HepG2 (cell line): ENCODE data around the gene GCG. TPM values are rescaled to one million over a fixed set of nuclear protein-coding genes. Genes with fewer than 3 reads are reported as not detected.

Experiments used
- ARHGAP35 ChIP-seq: sonication (generic); formaldehyde crosslinking; IDR thresholded peaks from 2 replicates; pipeline ENCODE4 v1.9.0; 2022; ENCODE audit warnings: mild to moderate bottlenecking, inconsistent platforms, moderate library complexity, missing genetic modification reagents, borderline replicate concordance
- GABPA ChIP-seq, 2 experiments: IDR thresholded peaks; 2 replicates each; pipeline ENCODE4 v1.6.1; 2011 to 2016; ENCODE audit warnings: low read depth in 2 of 2, low read length in 1 of 2, missing biosample characterization in 1 of 2, missing genetic modification characterization in 1 of 2
- KDM2A ChIP-seq: sonication (generic); formaldehyde crosslinking; IDR thresholded peaks from 2 replicates; pipeline ENCODE4 v1.4.0; 2020; ENCODE audit warnings: low read depth, missing genetic modification reagents, borderline replicate concordance
- KDM6A ChIP-seq: IDR thresholded peaks from 2 replicates; pipeline ENCODE4 v1.6.1; 2016; ENCODE audit warnings: low read depth
- MTA1 ChIP-seq: sonication (generic); formaldehyde crosslinking; IDR thresholded peaks from 2 replicates; pipeline ENCODE4 v1.4.0; 2020; ENCODE audit warnings: missing genetic modification reagents, mild to moderate bottlenecking, borderline replicate concordance
- RARA ChIP-seq: IDR thresholded peaks from 2 replicates; pipeline ENCODE4 v1.6.1; 2016; ENCODE audit warnings: missing genetic modification reagents, missing compliant biosample characterization
- SKI ChIP-seq: fragments of 450-650 bp; IDR thresholded peaks from one replicate; pipeline ENCODE4 v1.6.1; 2018; ENCODE audit warnings: mild to moderate bottlenecking; ENCODE audit not compliant: partially characterized antibody
- SKIL ChIP-seq: sonication (generic); formaldehyde crosslinking; IDR thresholded peaks from 2 replicates; pipeline ENCODE4 v1.8.0; 2022; ENCODE audit warnings: missing genetic modification reagents, mild to moderate bottlenecking, moderate library complexity, borderline replicate concordance
- ZBTB20 ChIP-seq: sonication (generic); formaldehyde crosslinking; IDR thresholded peaks from 2 replicates; pipeline ENCODE4 v1.8.1; 2023; ENCODE audit warnings: missing genetic modification reagents, low read depth, mild to moderate bottlenecking, borderline replicate concordance
- ZBTB3 ChIP-seq: sonication (generic); formaldehyde crosslinking; IDR thresholded peaks from 2 replicates; pipeline ENCODE4 v1.4.0; 2020; ENCODE audit warnings: low read depth, mild to moderate bottlenecking, moderate library complexity, missing genetic modification reagents, borderline replicate concordance
- ZBTB4 ChIP-seq: sonication (generic); formaldehyde crosslinking; IDR thresholded peaks from 2 replicates; pipeline ENCODE4 v1.4.0; 2020; ENCODE audit warnings: missing genetic modification reagents, mild to moderate bottlenecking, borderline replicate concordance
- ZFP36 ChIP-seq: fragments of 150-350 bp; IDR thresholded peaks from 2 replicates; pipeline ENCODE4 v1.6.1; 2018; ENCODE audit warnings: borderline replicate concordance, low read length, low read depth; ENCODE audit not compliant: partially characterized antibody
- ZMAT3 ChIP-seq: sonication (generic); formaldehyde crosslinking; conservative IDR thresholded peaks from 2 replicates; pipeline ENCODE4 v1.7.0; 2021; ENCODE audit warnings: missing genetic modification reagents
- ZMYM2 ChIP-seq: sonication (generic); formaldehyde crosslinking; IDR thresholded peaks from 2 replicates; pipeline ENCODE4 v1.8.0; 2022; ENCODE audit warnings: mild to moderate bottlenecking, missing genetic modification reagents
- ZNF44 ChIP-seq: sonication (generic); formaldehyde crosslinking; IDR thresholded peaks from 2 replicates; pipeline ENCODE4 v1.5.1; 2020; ENCODE audit warnings: mild to moderate bottlenecking, missing genetic modification reagents
- ZNF558 ChIP-seq: sonication (generic); formaldehyde crosslinking; IDR thresholded peaks from 2 replicates; pipeline ENCODE4 v1.9.0; 2022; ENCODE audit warnings: mild to moderate bottlenecking, missing genetic modification reagents, borderline replicate concordance
- ZNF569 ChIP-seq: sonication (generic); formaldehyde crosslinking; IDR thresholded peaks from 2 replicates; pipeline ENCODE4 v1.5.0; 2020; ENCODE audit warnings: mild to moderate bottlenecking, missing genetic modification reagents, moderate library complexity, borderline replicate concordance
- ZNF740 ChIP-seq: sonication (generic); formaldehyde crosslinking; IDR thresholded peaks from 2 replicates; pipeline ENCODE4 v1.4.0; 2020; ENCODE audit warnings: missing genetic modification reagents
- ZNF761 ChIP-seq: sonication (generic); formaldehyde crosslinking; conservative IDR thresholded peaks from 2 replicates; pipeline ENCODE4 v1.4.0; 2020; ENCODE audit warnings: mild to moderate bottlenecking, missing genetic modification reagents
- ZNF850 ChIP-seq: sonication (generic); formaldehyde crosslinking; conservative IDR thresholded peaks from 2 replicates; pipeline ENCODE4 v1.9.0; 2021; ENCODE audit warnings: mild to moderate bottlenecking, missing genetic modification reagents
- polyA plus RNA-seq, 8 experiments: library from polyadenylated mRNA; depleted of rRNA in 3 of 8; stranded (reverse) in 7 of 8; unstranded in 1 of 8; fragments of >200 nt; fragmentation: Illumina TruSeq in 4 of 8; extraction: Trizol in 4 of 8; gene quantifications; 2 replicates each; pipeline versions ENCODE4 v1.2.1 to v1.2.3, GENCODE V29; 2011 to 2016; ENCODE audit warnings: low read depth in 4 of 8, missing spikeins in 1 of 8, mixed read lengths in 1 of 8; ENCODE audit not compliant: insufficient read depth in 1 of 8
- total RNA-seq, 5 experiments: library from RNA; depleted of rRNA; stranded (reverse); fragments of >200 nt; fragmentation: Illumina TruSeq; extraction: Trizol; gene quantifications; 2 replicates each; pipeline ENCODE4 v1.2.3, GENCODE V29; 2016; ENCODE audit warnings: low read depth in 1 of 5
- TF ChIP-seq, protein P1 (sequence below): sonication (generic); formaldehyde crosslinking; conservative IDR thresholded peaks from 2 replicates; pipeline ENCODE4 v1.8.0; 2022; ENCODE audit warnings: low read depth, missing genetic modification reagents
- TF ChIP-seq, protein P2 (sequence below): IDR thresholded peaks from 2 replicates; pipeline ENCODE4 v1.6.1; 2016

Gene GCG
- total and polyA plus RNA-seq, 2 of the 13 experiments (the other 11 are each of a cell fraction or from before 2014, with no cell fraction given) = not detected

DNA sequence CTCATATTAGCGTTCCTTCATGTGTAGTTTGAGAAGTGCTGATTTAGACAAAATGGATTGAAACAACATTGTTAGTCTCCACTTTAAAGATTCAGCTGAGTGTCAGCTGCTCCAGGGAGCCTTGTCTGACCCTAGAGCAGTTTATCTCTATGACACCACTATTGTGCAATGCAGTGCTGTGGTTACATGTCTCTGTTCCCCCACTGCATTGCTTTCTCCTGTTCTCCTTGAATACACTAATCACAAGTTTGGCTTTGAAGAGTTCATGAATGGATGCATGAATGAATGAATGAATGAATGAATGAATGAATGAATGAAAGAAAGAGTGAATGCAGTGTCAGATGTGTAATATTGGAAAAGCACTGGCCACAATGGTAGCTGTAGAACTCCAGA, 38.3 kb downstream of the GCG start (continued):
- TF ChIP-seq ZBTB4 (CRISPR knock-in tag) = no peak
- no peak for TF ChIP-seq ARHGAP35 (CRISPR knock-in tag)
- 0 out of 2 replicates have a peak, but pooled peaks have one; percentile 53 for TF ChIP-seq ZNF761 (CRISPR knock-in tag)
- no peak for TF ChIP-seq ZNF850 (CRISPR knock-in tag)
- TF ChIP-seq RARA = peak; percentile 76
- no peak for TF ChIP-seq ZNF740 (CRISPR knock-in tag)
- no peak for TF ChIP-seq ZNF44 (CRISPR knock-in tag)
- 0 out of 2 replicates have a peak, but pooled peaks have one; percentile 53 for TF ChIP-seq ZMAT3 (CRISPR knock-in tag)
- peak; percentile 93 for TF ChIP-seq ZBTB3 (CRISPR knock-in tag)
- TF ChIP-seq ZBTB20 = no peak
- TF ChIP-seq KDM2A (CRISPR knock-in tag) = no peak
- no peak for TF ChIP-seq GABPA (IDR thresholded peaks at IDR 0.05; ENCODE audit: low read depth, low read length)
- 0 out of 2 replicates have a peak, but pooled peaks have one; percentile 7 for TF ChIP-seq GABPA (CRISPR knock-in tag; IDR thresholded peaks at IDR 0.05; ENCODE audit: low read depth)
- TF ChIP-seq KDM6A = peak; percentile 51; the same call in 1 of the 2 replicates
- peak; percentile 47 for TF ChIP-seq SKI
- TF ChIP-seq, protein P1, sequence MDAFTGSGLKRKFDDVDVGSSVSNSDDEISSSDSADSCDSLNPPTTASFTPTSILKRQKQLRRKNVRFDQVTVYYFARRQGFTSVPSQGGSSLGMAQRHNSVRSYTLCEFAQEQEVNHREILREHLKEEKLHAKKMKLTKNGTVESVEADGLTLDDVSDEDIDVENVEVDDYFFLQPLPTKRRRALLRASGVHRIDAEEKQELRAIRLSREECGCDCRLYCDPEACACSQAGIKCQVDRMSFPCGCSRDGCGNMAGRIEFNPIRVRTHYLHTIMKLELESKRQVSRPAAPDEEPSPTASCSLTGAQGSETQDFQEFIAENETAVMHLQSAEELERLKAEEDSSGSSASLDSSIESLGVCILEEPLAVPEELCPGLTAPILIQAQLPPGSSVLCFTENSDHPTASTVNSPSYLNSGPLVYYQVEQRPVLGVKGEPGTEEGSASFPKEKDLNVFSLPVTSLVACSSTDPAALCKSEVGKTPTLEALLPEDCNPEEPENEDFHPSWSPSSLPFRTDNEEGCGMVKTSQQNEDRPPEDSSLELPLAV (CRISPR knock-in tag) = no peak
- no peak for TF ChIP-seq ZFP36
- TF ChIP-seq ZNF558 (CRISPR knock-in tag) = no peak
- no peak for TF ChIP-seq MTA1 (CRISPR knock-in tag)
- TF ChIP-seq ZNF569 = no peak
- 0 out of 2 replicates have a peak, but pooled peaks have one; percentile 40 for TF ChIP-seq SKIL (CRISPR knock-in tag)
- TF ChIP-seq ZMYM2 (CRISPR knock-in tag) = no peak
- TF ChIP-seq, protein P2, sequence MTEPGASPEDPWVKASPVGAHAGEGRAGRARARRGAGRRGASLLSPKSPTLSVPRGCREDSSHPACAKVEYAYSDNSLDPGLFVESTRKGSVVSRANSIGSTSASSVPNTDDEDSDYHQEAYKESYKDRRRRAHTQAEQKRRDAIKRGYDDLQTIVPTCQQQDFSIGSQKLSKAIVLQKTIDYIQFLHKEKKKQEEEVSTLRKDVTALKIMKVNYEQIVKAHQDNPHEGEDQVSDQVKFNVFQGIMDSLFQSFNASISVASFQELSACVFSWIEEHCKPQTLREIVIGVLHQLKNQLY (CRISPR knock-in tag) = peak; percentile 70
